SU-DHL-6 (cell line): ENCODE measurements around the gene FETUB.

Experiments
- H2AFZ ChIP-seq: fragments of 200-600 bp; sonication (generic); 2 replicates; pipeline ENCODE4 v1.6.1; 2014; ENCODE audit warnings: low read depth, mild to moderate bottlenecking, moderate library complexity, mixed read lengths, antibody characterized with exemption, low read length; ENCODE audit not compliant: severe bottlenecking
- H3F3A ChIP-seq: fragments of 200-600 bp; shearing (Covaris generic); 2 replicates; pipeline ENCODE4 v1.6.0; 2016; ENCODE audit warnings: antibody characterized with exemption, mild to moderate bottlenecking; ENCODE audit not compliant: insufficient read depth
- H3K27ac ChIP-seq: fragments of 200-600 bp; sonication (generic); 2 replicates; pipeline ENCODE4 v1.5.1; 2016; ENCODE audit warnings: low read depth, mild to moderate bottlenecking, low read length, moderate library complexity, mixed read lengths
- H3K27me3 ChIP-seq: fragments of 200-600 bp; sonication (generic), shearing (Covaris generic); 2 replicates; pipeline ENCODE4 v1.6.0; 2014; ENCODE audit warnings: mild to moderate bottlenecking, low read length
- H3K36me3 ChIP-seq: fragments of 200-600 bp; sonication (generic); 2 replicates; pipeline ENCODE4 v1.6.1; 2014; ENCODE audit warnings: mild to moderate bottlenecking, low read length, mixed read lengths
- H3K4me2 ChIP-seq: fragments of 300-600, 200-600 bp; shearing (Covaris generic), sonication (generic); 2 replicates; pipeline ENCODE4 v1.6.0; 2014; ENCODE audit warnings: low read length, low read depth, mild to moderate bottlenecking; ENCODE audit not compliant: poor library complexity, severe bottlenecking
- H3K4me3 ChIP-seq: fragments of 200-600 bp; sonication (generic); 2 replicates; pipeline ENCODE4 v1.5.1; 2014; ENCODE audit warnings: antibody characterized with exemption, low read length, mild to moderate bottlenecking, mixed read lengths; ENCODE audit not compliant: insufficient read depth, poor library complexity, severe bottlenecking
- H3K79me2 ChIP-seq: fragments of 200-600 bp; sonication (generic); 2 replicates; pipeline ENCODE4 v1.6.1; 2014; ENCODE audit warnings: mild to moderate bottlenecking, low read length, moderate library complexity; ENCODE audit not compliant: insufficient read depth
- H3K9ac ChIP-seq: fragments of 200-600 bp; sonication (generic); 2 replicates; pipeline ENCODE4 v1.7.0; 2014; ENCODE audit warnings: mild to moderate bottlenecking, low read length
- H3K9me2 ChIP-seq: fragments of 200-600 bp; sonication (generic); replicated peaks from 2 replicates; pipeline ENCODE4 v1.6.1; 2014; ENCODE audit warnings: low read length; ENCODE audit not compliant: insufficient read depth
- H3K9me3 ChIP-seq: fragments of 200-600 bp; sonication (generic); 2 replicates; pipeline ENCODE4 v1.6.1; 2014; ENCODE audit warnings: low read length, mixed read lengths; ENCODE audit not compliant: insufficient read depth
- H4K20me1 ChIP-seq: fragments of 200-600 bp; sonication (generic); 2 replicates; pipeline ENCODE4 v1.6.1; 2014; ENCODE audit warnings: low read depth, mild to moderate bottlenecking, antibody characterized with exemption, low read length, moderate library complexity, mixed read lengths
- EZH2phosphoT487 ChIP-seq: fragments of 200-600 bp; sonication (generic), shearing (Covaris generic); conservative IDR thresholded peaks from 2 replicates; pipeline ENCODE4 v1.6.1; 2018; ENCODE audit warnings: mild to moderate bottlenecking, antibody characterized with exemption, low read length, moderate library complexity, mixed read lengths
- TF ChIP-seq, protein P1 (sequence below): fragments of 200-600 bp; sonication (generic); IDR thresholded peaks from one replicate; pipeline ENCODE4 v1.5.1; 2017; ENCODE audit warnings: antibody characterized with exemption, mild to moderate bottlenecking, low read length, moderate library complexity; ENCODE audit not compliant: insufficient read depth, poor library complexity, severe bottlenecking

The FETUB gene

DNA sequence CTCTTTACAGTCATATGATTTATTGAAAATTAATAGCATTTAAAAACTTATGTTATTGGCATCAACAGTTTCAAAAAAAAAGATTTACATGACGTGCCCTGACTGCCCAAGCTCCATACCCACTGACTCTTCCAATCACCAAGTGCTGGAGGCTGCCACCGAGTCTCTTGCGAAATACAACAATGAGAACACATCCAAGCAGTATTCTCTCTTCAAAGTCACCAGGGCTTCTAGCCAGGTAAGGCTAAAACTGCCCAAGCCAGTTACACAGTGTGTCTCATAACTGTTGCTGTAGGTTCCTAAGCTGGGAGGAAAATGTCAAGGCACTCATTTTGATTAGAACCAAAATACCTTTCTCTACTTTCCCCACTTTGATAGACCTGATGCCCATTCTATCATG lies 4.5 kb downstream of the FETUB start:
- Histone ChIP-seq H3K4me2 (no peak overlapping the region), H4K20me1 (no peaks in the 10 kb centered on the region), H3K36me3 (no peaks in the 10 kb centered on the region), H3K9me2 (no peaks in the 10 kb centered on the region), H3F3A (no peaks in the 10 kb centered on the region), H3K79me2 (no peaks in the 10 kb centered on the region), H3K9me3 (no peaks in the 10 kb centered on the region), H3K27ac (no peak overlapping the region), H3K27me3 (no peaks in the 10 kb centered on the region), H2AFZ (no peak overlapping the region), H3K4me3 (no peak overlapping the region), H3K9ac (no peak overlapping the region)
- TF ChIP-seq EZH2phosphoT487: no peak
- TF ChIP-seq, protein P1, sequence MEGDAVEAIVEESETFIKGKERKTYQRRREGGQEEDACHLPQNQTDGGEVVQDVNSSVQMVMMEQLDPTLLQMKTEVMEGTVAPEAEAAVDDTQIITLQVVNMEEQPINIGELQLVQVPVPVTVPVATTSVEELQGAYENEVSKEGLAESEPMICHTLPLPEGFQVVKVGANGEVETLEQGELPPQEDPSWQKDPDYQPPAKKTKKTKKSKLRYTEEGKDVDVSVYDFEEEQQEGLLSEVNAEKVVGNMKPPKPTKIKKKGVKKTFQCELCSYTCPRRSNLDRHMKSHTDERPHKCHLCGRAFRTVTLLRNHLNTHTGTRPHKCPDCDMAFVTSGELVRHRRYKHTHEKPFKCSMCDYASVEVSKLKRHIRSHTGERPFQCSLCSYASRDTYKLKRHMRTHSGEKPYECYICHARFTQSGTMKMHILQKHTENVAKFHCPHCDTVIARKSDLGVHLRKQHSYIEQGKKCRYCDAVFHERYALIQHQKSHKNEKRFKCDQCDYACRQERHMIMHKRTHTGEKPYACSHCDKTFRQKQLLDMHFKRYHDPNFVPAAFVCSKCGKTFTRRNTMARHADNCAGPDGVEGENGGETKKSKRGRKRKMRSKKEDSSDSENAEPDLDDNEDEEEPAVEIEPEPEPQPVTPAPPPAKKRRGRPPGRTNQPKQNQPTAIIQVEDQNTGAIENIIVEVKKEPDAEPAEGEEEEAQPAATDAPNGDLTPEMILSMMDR: no peak

DNA sequence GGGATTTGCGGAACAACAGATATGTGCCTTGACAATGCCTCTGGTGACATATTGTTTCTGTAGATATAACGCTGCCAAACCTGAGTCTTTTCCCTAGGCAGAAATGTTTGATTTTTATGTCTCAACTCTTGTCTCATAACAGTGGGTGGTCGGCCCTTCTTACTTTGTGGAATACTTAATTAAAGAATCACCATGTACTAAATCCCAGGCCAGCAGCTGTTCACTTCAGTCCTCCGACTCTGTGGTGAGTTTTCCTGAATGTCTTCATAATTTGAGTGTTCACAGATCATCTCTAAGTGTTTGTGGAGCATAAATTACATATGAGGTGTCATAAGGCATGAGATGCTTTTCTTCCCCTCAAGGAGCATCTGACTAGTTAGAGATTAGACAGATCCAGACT lies 5.9 kb downstream of the FETUB start:
- H3K79me2 ChIP-seq: no peaks in the 10 kb centered on the region
- H3K27me3 ChIP-seq: no peaks in the 10 kb centered on the region
- no peak overlapping the region for H3K4me3 ChIP-seq
- H3K36me3 ChIP-seq: no peaks in the 10 kb centered on the region
- no peak overlapping the region for H3K4me2 ChIP-seq
- H3K9me2 ChIP-seq: no peaks in the 10 kb centered on the region
- H2AFZ ChIP-seq: no peak overlapping the region
- TF ChIP-seq, protein P1: no peak
- TF ChIP-seq EZH2phosphoT487: no peak
- no peaks in the 10 kb centered on the region for H4K20me1 ChIP-seq
- no peak overlapping the region for H3K27ac ChIP-seq
- H3F3A ChIP-seq: no peaks in the 10 kb centered on the region
- no peaks in the 10 kb centered on the region for H3K9me3 ChIP-seq
- no peak overlapping the region for H3K9ac ChIP-seq

DNA sequence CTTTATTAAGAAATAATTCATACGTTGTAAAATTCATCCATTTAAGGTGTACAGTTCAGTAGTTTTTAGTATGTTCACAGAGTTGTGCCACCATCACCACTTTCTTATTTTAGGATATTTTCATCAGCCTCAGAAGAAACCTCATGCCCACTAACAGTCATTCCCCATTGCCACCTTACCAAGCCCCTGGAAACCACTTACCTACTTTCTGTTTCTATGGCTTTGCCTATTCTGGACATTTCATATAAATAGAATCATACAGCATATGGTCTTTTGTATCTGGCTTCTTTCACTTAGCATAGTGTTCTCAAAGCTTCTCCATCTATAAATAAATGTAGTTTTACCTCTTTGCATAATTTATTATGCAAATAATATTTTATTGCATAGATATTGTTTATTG lies 6.6 kb downstream of the FETUB start:
- no peaks in the 10 kb centered on the region for H3K27me3 ChIP-seq
- H3K36me3 ChIP-seq: no peaks in the 10 kb centered on the region
- no peaks in the 10 kb centered on the region for H4K20me1 ChIP-seq
- H3K9me2 ChIP-seq: no peaks in the 10 kb centered on the region
- no peak for TF ChIP-seq EZH2phosphoT487
- TF ChIP-seq, protein P1: no peak
- no peak overlapping the region for H3K27ac ChIP-seq
- no peak overlapping the region for H2AFZ ChIP-seq
- H3F3A ChIP-seq: no peaks in the 10 kb centered on the region
- H3K9me3 ChIP-seq: no peaks in the 10 kb centered on the region
- no peaks in the 10 kb centered on the region for H3K79me2 ChIP-seq
- H3K4me3 ChIP-seq: no peak overlapping the region
- no peak overlapping the region for H3K9ac ChIP-seq
- no peak overlapping the region for H3K4me2 ChIP-seq

DNA sequence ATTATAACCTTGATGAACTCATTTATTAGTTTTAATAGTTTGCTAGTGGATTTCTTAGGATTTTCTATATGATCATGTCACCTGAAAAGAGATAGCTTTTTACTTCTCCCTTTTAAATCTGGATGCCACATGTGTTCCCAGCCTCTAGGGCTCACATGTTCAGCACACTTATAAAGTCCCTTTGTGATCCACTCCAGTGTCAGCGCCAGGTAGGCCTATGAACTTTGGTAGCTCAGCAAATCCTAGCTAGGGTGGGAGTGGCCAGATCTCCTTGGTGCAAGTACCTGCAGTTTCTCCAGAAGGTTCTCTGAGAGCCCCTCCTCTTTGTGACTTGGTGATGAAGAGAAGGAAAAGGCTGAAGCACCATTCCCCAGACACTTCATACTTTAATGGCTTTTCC lies 8.7 kb downstream of the FETUB start:
- H3K4me2 ChIP-seq: no peak overlapping the region
- H3K9ac ChIP-seq: no peak overlapping the region
- H3K4me3 ChIP-seq: no peak overlapping the region
- peaks cover 3% of the 10 kb centered on the region; the same call in 1 of the 2 replicates for H3F3A ChIP-seq
- no peaks in the 10 kb centered on the region for H4K20me1 ChIP-seq
- H3K36me3 ChIP-seq: no peaks in the 10 kb centered on the region
- H3K27me3 ChIP-seq: no peaks in the 10 kb centered on the region
- TF ChIP-seq, protein P1: no peak
- TF ChIP-seq EZH2phosphoT487: no peak
- no peaks in the 10 kb centered on the region for H3K9me3 ChIP-seq
- no peak overlapping the region for H2AFZ ChIP-seq
- no peaks in the 10 kb centered on the region for H3K9me2 ChIP-seq
- H3K27ac ChIP-seq: no peak overlapping the region
- H3K79me2 ChIP-seq: no peaks in the 10 kb centered on the region
